HAP-1 (cell line): ENCODE measurements around the gene ARID5A.
"Not testable (repeated sequence)": the region's sequence is repeated elsewhere in the genome, so short reads cannot be mapped to it uniquely, and the experiment has no call there.

Experiments used
- DNase-seq, 2 experiments: peaks; one replicate each; pipeline ENCODE4 v3.0.0-alpha.2; 2016 to 2020; ENCODE audit warnings: low spot score in 2 of 2
- H3K27me3 ChIP-seq: fragments of 250-450 bp; sonication (Bioruptor Pico); 2 replicates; pipeline ENCODE4 v1.5.1; 2020; ENCODE audit warnings: low read depth, mild to moderate bottlenecking, moderate library complexity
- H3K36me3 ChIP-seq: fragments of 250-450 bp; sonication (Bioruptor Pico); replicated peaks from 2 replicates; pipeline ENCODE4 v1.5.1; 2020; ENCODE audit warnings: mild to moderate bottlenecking
- H3K4me1 ChIP-seq: fragments of 250-450 bp; sonication (Bioruptor Pico); 2 replicates; pipeline ENCODE4 v1.5.1; 2020; ENCODE audit warnings: mild to moderate bottlenecking
- H3K4me3 ChIP-seq: fragments of 250-450 bp; sonication (Bioruptor Pico); 2 replicates; pipeline ENCODE4 v1.5.1; 2020; ENCODE audit warnings: mild to moderate bottlenecking, moderate library complexity
- H3K9me3 ChIP-seq: fragments of 250-450 bp; sonication (Bioruptor Pico); 2 replicates; pipeline ENCODE4 v1.5.1; 2020; ENCODE audit warnings: mild to moderate bottlenecking, moderate library complexity
- in situ Hi-C: fragments of 300-500 bp; cut with MboI; formaldehyde crosslinking; loops from 3 replicates; pipeline ENCODE4 v1.14.3; 2020; ENCODE audit warnings: low sequenced_read_pairs, inconsistent platforms, mixed read lengths

Gene ARID5A

GRCh38 chr2:96536445-96537065, at the start of gene ARID5A:
ARID5A (plus strand) TSS chr2:96536752; CDS start chr2:96536827, 75 bp downstream.
- Histone ChIP-seq H3K9me3 (no peaks in the 10 kb centered on the region), H3K4me1 (peaks cover 23% of the 10 kb centered on the region), H3K36me3 (no peaks in the 10 kb centered on the region), H3K27me3 (no peaks in the 10 kb centered on the region), H3K4me3 (peak within 1 kb of the TSS; percentile 58)
- peak; percentile 90 to 96 for DNase-seq
- in situ Hi-C loops: no loop called here

GRCh38 chr2:96489261-96489660, 47.3 kb upstream of the ARID5A start:
- no peak overlapping the region for H3K4me3 ChIP-seq
- no peaks in the 10 kb centered on the region for H3K4me1 ChIP-seq
- DNase-seq: no peak
- in situ Hi-C loops: no loop called here
- peaks cover 12% of the 10 kb centered on the region for H3K27me3 ChIP-seq
- peaks cover 3% of the 10 kb centered on the region; the same call in 1 of the 2 replicates for H3K9me3 ChIP-seq
- H3K36me3 ChIP-seq: no peaks in the 10 kb centered on the region

- peaks cover 3% of the 10 kb centered on the region; the same call in 1 of the 2 replicates for H3K9me3 ChIP-seq
- no peaks in the 10 kb centered on the region for H3K36me3 ChIP-seq
- peaks cover 12% of the 10 kb centered on the region for H3K27me3 ChIP-seq
- H3K4me1 ChIP-seq: no peaks in the 10 kb centered on the region
- DNase-seq: no peak
- H3K4me3 ChIP-seq: no peak overlapping the region
- in situ Hi-C loops: no loop called here
Observed at GRCh38 chr2:96489663-96490062, 46.9 kb upstream of the ARID5A start.

DNA sequence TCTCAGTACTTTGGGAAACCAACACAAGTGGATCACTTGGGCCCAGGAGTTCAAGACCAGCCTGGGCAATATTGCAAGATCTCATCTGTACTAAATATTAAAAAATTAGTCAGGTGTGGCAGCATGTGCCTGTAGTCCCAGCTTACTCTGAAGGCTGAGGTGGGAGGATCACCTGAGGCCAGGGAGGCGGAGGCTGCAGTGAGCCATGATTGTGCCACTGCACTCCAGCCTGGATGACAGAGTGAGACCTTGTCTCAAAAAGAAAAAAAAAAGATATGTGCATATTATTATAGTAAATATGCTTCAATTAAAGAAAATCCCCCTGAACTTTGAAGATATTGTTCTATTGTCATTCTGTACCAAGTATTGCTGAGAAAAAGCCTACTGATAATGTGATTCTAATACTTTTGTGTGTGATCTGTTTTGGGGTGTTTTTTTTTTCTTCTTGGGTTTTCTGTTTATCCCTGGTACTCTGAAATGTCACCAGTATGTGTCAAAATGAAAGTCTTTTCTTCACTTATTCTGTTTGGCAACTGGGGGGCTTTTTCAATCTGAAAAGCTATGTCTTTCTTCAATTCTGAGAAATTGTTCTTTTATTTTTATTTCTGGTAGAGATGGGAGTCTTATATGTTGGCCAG, 44.6 kb upstream of the ARID5A start:
- DNase-seq: no peak
- Histone ChIP-seq H3K36me3 (no peaks in the 10 kb centered on the region), H3K9me3 (peaks cover 3% of the 10 kb centered on the region; the same call in 1 of the 2 replicates), H3K4me3 (no peak overlapping the region), H3K4me1 (no peaks in the 10 kb centered on the region), H3K27me3 (peaks cover 12% of the 10 kb centered on the region)
- in situ Hi-C loops: no loop called here

DNA sequence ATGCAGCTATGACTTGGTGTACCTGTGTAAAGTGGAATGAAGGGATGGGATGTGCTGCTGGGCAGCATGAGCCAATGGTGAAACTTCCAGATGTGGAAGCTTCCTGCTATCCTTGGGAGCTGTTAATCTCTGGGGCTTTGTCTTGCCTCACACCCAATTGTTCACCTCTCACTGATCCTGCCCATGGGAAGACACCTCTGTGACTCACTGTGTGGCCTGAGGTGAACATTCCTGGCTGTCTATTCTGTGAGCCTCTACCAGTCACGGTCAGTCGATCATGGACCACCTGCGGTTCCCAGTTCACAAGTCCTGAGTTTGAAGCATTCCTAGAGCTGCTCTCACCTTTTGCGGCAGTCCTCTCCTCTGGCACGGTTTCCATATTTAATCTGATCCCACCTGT, 43.5 kb upstream of the ARID5A start:
- DNase-seq: no peak
- in situ Hi-C loops: no loop called here
- Histone ChIP-seq H3K9me3 (peaks cover 3% of the 10 kb centered on the region; the same call in 1 of the 2 replicates), H3K4me1 (no peaks in the 10 kb centered on the region), H3K27me3 (peaks cover 12% of the 10 kb centered on the region), H3K4me3 (no peak overlapping the region), H3K36me3 (no peaks in the 10 kb centered on the region)

DNA sequence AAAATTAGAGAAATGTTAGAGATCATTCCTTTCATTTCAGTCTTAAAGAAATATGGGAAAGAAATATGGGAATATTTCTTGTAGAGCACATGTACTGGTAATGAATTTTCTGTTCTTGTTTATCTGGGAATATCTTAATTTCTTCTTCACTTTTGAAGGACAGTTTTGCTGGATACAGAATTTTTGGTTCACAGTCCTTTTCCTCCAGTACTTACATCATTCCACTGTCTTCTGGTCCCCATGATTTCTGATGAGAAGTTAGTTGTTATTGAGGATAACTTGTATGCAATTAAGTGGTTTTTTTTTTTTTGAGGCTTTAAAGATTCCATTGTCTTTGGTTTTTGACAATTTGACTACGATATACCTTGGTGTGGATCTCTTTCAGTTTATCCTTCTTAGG, 42.4 kb upstream of the ARID5A start:
- Histone ChIP-seq H3K4me1 (no peaks in the 10 kb centered on the region), H3K9me3 (peaks cover 3% of the 10 kb centered on the region; the same call in 1 of the 2 replicates), H3K4me3 (no peak overlapping the region), H3K36me3 (no peaks in the 10 kb centered on the region), H3K27me3 (peaks cover 11% of the 10 kb centered on the region)
- no peak for DNase-seq
- in situ Hi-C loops: no loop called here

DNA sequence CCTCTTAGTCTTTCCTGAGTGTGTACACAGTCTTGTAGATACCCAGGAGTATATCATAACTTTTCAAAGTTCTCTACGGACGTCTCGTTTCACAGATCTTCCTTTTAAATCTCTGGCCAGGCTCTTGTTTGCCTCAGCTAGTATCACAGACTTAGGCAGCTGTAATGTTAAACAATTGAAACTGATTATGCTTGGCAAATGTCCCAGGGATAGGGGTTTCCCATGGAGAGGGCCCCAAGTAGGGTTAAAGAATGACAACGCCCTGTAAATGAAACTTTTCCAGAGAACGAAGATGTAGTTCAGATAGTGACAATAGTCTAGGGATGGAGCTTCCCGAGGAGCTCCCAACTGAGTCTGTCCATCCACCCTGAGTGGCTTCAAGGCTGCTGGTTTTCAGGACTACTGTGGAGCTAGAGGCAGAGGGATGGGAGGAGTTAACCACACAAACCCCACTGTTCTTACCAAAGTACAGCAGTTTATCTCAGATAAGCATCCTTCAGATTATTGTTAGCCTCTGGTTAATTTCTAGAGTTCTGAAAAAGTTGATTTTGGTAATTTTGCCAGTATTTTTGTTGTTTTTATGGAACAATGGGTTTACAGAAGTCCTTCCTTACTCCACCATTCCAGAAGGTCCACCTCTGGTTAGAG, 40.4 kb upstream of the ARID5A start:
- in situ Hi-C loops: no loop called here
- Histone ChIP-seq H3K4me1 (no peaks in the 10 kb centered on the region), H3K9me3 (no peaks in the 10 kb centered on the region), H3K4me3 (no peak overlapping the region), H3K27me3 (peaks cover 4% of the 10 kb centered on the region; the same call in 1 of the 2 replicates), H3K36me3 (no peaks in the 10 kb centered on the region)
- no peak for DNase-seq

- Histone ChIP-seq H3K4me1 (no peaks in the 10 kb centered on the region), H3K27me3 (no peaks in the 10 kb centered on the region), H3K36me3 (no peaks in the 10 kb centered on the region), H3K4me3 (no peak overlapping the region), H3K9me3 (no peaks in the 10 kb centered on the region)
- in situ Hi-C loops: no loop called here
- no peak for DNase-seq
Observed at GRCh38 chr2:96498021-96498431, 38.5 kb upstream of the ARID5A start.

DNA sequence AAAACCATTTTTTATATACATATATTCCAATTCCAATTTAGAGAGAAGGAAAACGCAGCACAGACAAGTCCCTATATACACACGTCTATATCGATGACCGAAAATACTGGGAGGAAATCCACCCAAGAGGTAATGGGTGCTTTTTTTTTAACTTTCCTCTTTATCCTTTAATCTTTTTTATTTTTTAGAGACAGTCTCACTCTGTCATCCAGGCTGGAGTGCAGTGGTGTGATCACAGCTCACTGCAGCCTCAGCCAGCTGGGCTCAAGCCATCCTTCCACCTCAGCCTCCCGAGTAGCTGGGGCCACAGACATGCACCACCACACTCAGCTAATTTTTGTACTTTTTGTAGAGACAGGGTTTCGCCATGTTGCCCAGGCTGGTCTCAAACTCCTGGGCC, 37.9 kb upstream of the ARID5A start:
- DNase-seq, in situ Hi-C loops, H3K27me3 ChIP-seq, H3K9me3 ChIP-seq, H3K4me1 ChIP-seq, H3K36me3 ChIP-seq, H3K4me3 ChIP-seq: not testable (repeated sequence)

GRCh38 chr2:96499061-96499960, 37.2 kb upstream of the ARID5A start:
- Histone ChIP-seq H3K9me3 (no peaks in the 10 kb centered on the region), H3K27me3 (no peaks in the 10 kb centered on the region), H3K4me1 (no peaks in the 10 kb centered on the region), H3K36me3 (no peaks in the 10 kb centered on the region), H3K4me3 (no peak overlapping the region)
- DNase-seq: no peak
- in situ Hi-C loops: no loop called here

DNA sequence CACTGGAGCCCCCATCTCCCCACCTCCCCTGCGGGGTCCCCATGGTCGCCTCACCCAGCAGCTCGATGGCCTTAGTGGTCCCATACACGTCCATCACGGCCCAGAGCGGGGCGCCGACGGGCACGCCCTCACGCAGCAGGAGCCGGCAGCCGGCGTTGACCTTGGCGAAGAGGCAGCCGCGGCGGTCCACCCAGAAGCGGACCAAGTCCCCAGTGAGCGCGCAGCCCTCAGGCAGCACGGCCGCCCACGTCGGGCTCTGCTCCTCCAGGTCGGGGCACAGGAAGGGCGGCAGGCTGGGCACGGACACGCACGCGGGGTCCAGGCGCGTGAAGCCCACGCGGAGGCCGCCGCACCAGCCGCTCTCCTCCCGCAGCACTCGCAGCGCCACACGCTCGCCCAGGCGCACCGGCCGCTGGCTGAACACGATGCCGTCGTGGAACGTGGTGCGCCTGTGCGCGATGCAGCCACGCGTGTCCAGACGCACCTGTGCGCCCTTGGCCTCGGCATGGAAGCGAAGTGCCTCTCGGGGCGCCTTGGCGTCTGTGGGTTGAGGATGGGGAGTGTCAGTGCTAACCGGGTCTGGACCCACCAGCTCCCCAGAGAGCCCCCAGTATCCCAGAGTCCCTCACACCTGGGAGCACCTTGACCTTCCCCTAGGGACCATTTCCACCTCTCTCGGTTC, 36.0 kb upstream of the ARID5A start:
- Histone ChIP-seq H3K4me3 (no peak overlapping the region), H3K36me3 (no peaks in the 10 kb centered on the region), H3K27me3 (no peaks in the 10 kb centered on the region), H3K9me3 (no peaks in the 10 kb centered on the region), H3K4me1 (no peaks in the 10 kb centered on the region)
- no peak for DNase-seq
- in situ Hi-C loops: loop anchor here (25.0 kb wide), 1 partner anchor 488 kb away; no protein-coding TSS in a partner anchor

GRCh38 chr2:96501471-96501874, 35.1 kb upstream of the ARID5A start:
- in situ Hi-C loops: loop anchor here (25.0 kb wide), 1 partner anchor 489 kb away; no protein-coding TSS in a partner anchor
- Histone ChIP-seq H3K4me3 (no peak overlapping the region), H3K9me3 (no peaks in the 10 kb centered on the region), H3K27me3 (no peaks in the 10 kb centered on the region), H3K36me3 (no peaks in the 10 kb centered on the region), H3K4me1 (no peaks in the 10 kb centered on the region)
- no peak for DNase-seq
